H1 (cell line): Measurements from ENCODE around the gene SPI1. TPM values are rescaled to one million over a fixed set of nuclear protein-coding genes. Genes with fewer than 3 reads are reported as not detected.

Experiments
- CTCF ChIA-PET: fragments of 300-600 bp; sonication (Branson Sonifier 250); formaldehyde crosslinking; loops from one replicate; lab custom pipeline; 2021; ENCODE audit not compliant: partially characterized antibody; lab: Charles Lee
- POLR2A ChIA-PET: fragments of 300-600 bp; sonication (Branson Sonifier 250); formaldehyde crosslinking; loops from one replicate; lab custom pipeline; 2021; ENCODE audit warnings: inconsistent platforms; ENCODE audit not compliant: partially characterized antibody; lab: Charles Lee
- DNase-seq, 2 experiments: peaks; one replicate each; pipeline versions ENCODE4 v3.0.0 to v3.0.0-alpha.2; 2010 to 2022; ENCODE audit warnings: low spot score in 2 of 2, low read depth in 1 of 2, mixed read lengths in 1 of 2
- FAIRE-seq: peaks from 2 replicates; lab custom pipeline; 2011; peaks lifted over from hg19 to GRCh38; lab: Jason Lieb, UNC
- H2AFZ ChIP-seq: 2 replicates; pipeline ENCODE4 v1.8.1; 2012; ENCODE audit warnings: low read length, inconsistent platforms
- H2AK5ac ChIP-seq: 2 replicates; pipeline ENCODE4 v1.6.1; 2013; ENCODE audit warnings: low read depth, low read length
- H2BK120ac ChIP-seq: replicated peaks from 2 replicates; pipeline ENCODE3; 2013; ENCODE audit warnings: low read depth, low read length, inconsistent platforms
- H2BK12ac ChIP-seq: 2 replicates; pipeline ENCODE4 v1.6.1; 2013; ENCODE audit warnings: low read depth, low read length
- H2BK15ac ChIP-seq: 2 replicates; pipeline ENCODE4 v1.6.1; 2013; ENCODE audit warnings: low read length
- H2BK20ac ChIP-seq: 2 replicates; pipeline ENCODE4 v1.6.1; 2013; ENCODE audit warnings: low read length
- H2BK5ac ChIP-seq: 2 replicates; pipeline ENCODE4 v1.6.1; 2013; ENCODE audit warnings: low read depth, low read length
- H3K14ac ChIP-seq: 2 replicates; pipeline ENCODE4 v1.6.1; 2013; ENCODE audit warnings: inconsistent platforms; ENCODE audit not compliant: insufficient read length
- H3K18ac ChIP-seq: 2 replicates; pipeline ENCODE4 v1.6.1; 2013; ENCODE audit warnings: low read length; ENCODE audit errors: extremely low read depth
- H3K23ac ChIP-seq: 2 replicates; pipeline ENCODE4 v1.6.1; 2013; ENCODE audit warnings: inconsistent platforms; ENCODE audit not compliant: insufficient read length
- H3K23me2 ChIP-seq: 2 replicates; pipeline ENCODE4 v1.6.1; 2013; ENCODE audit warnings: low read depth, low read length
- H3K27ac ChIP-seq: 2 replicates; pipeline ENCODE4 v1.6.1; 2011; ENCODE audit warnings: low read depth, low read length, inconsistent platforms
- H3K27me3 ChIP-seq, 4 experiments: replicated peaks in 1 of 4; 1 replicate in 1 of 4; 2 replicates in 3 of 4; pipeline versions ENCODE4 v1.6.1 to v1.8.1; 2011 to 2013; ENCODE audit warnings: low read length in 3 of 4, mild to moderate bottlenecking in 3 of 4, inconsistent platforms in 2 of 4, mixed read lengths in 2 of 4, moderate library complexity in 1 of 4; ENCODE audit not compliant: control insufficient read depth in 3 of 4, insufficient read depth in 3 of 4; ENCODE audit errors: extremely low read depth in 1 of 4
- H3K36me3 ChIP-seq, 4 experiments: 2 replicates each; pipeline versions ENCODE4 v1.6.1 to v1.8.1; 2011 to 2013; ENCODE audit warnings: mild to moderate bottlenecking in 4 of 4, low read length in 3 of 4, moderate library complexity in 2 of 4, control low read depth in 1 of 4, inconsistent platforms in 1 of 4; ENCODE audit not compliant: insufficient read depth in 4 of 4, control insufficient read depth in 2 of 4
- H3K4ac ChIP-seq: replicated peaks from 2 replicates; pipeline ENCODE3; 2013; ENCODE audit warnings: low read length, low read depth, mixed read lengths, inconsistent platforms; ENCODE audit not compliant: insufficient read length
- H3K4me1 ChIP-seq, 4 experiments: replicated peaks in 1 of 4; 1 replicate in 1 of 4; 2 replicates in 3 of 4; pipeline versions ENCODE4 v1.6.1 to v1.8.1; 2011 to 2013; ENCODE audit warnings: low read length in 3 of 4, inconsistent platforms in 2 of 4, mixed read lengths in 1 of 4; ENCODE audit not compliant: insufficient read depth in 4 of 4, control insufficient read depth in 3 of 4
- H3K4me2 ChIP-seq, 2 experiments: 2 replicates each; pipeline versions ENCODE4 v1.6.1 to v1.8.1; 2011 to 2013; ENCODE audit warnings: low read depth in 2 of 2, low read length in 2 of 2, control low read depth in 1 of 2, inconsistent platforms in 1 of 2, mild to moderate bottlenecking in 1 of 2; ENCODE audit not compliant: insufficient read depth in 1 of 2
- H3K4me3 ChIP-seq, 4 experiments: fragments of 200-600, 300-600 bp in 1 of 4; sonication (generic), shearing (Covaris generic), sonication (Bioruptor Twin) in 1 of 4; 2 replicates each; pipeline versions ENCODE4 v1.5.1 to v1.8.1; 2011 to 2016; ENCODE audit warnings: low read length in 4 of 4, low read depth in 3 of 4, control low read depth in 2 of 4, inconsistent platforms in 2 of 4, mild to moderate bottlenecking in 2 of 4, mixed read lengths in 1 of 4, moderate library complexity in 1 of 4; ENCODE audit not compliant: insufficient read depth in 2 of 4; ENCODE audit errors: extremely low read depth in 1 of 4
- H3K56ac ChIP-seq: replicated peaks from 2 replicates; pipeline ENCODE3; 2013; ENCODE audit warnings: low read depth, mild to moderate bottlenecking, mixed read lengths, low read length, inconsistent platforms; ENCODE audit not compliant: insufficient read length
- H3K79me1 ChIP-seq: 2 replicates; pipeline ENCODE4 v1.6.1; 2013; ENCODE audit warnings: low read depth, low read length, control low read depth
- H3K79me2 ChIP-seq, 2 experiments: 2 replicates each; pipeline versions ENCODE4 v1.6.1 to v1.8.1; 2012 to 2013; ENCODE audit warnings: low read length in 2 of 2, mild to moderate bottlenecking in 2 of 2, inconsistent platforms in 1 of 2; ENCODE audit not compliant: insufficient read depth in 2 of 2, control insufficient read depth in 1 of 2
- H3K9ac ChIP-seq, 4 experiments: replicated peaks in 1 of 4; 1 replicate in 1 of 4; 2 replicates in 3 of 4; pipeline versions ENCODE4 v1.6.1 to v1.8.1; 2011 to 2013; ENCODE audit warnings: low read depth in 3 of 4, low read length in 3 of 4, control low read depth in 2 of 4, mild to moderate bottlenecking in 2 of 4, moderate library complexity in 2 of 4, inconsistent platforms in 1 of 4; ENCODE audit errors: extremely low read depth in 1 of 4
- H3K9me3 ChIP-seq, 2 experiments: 2 replicates each; pipeline versions ENCODE4 v1.6.1 to v1.8.1; 2012 to 2013; ENCODE audit warnings: mild to moderate bottlenecking in 2 of 2, moderate library complexity in 2 of 2, control low read depth in 1 of 2, inconsistent platforms in 1 of 2, low read depth in 1 of 2, low read length in 1 of 2, mixed read lengths in 1 of 2; ENCODE audit not compliant: insufficient read depth in 2 of 2
- H4K20me1 ChIP-seq, 2 experiments: replicated peaks in 1 of 2; 2 replicates each; pipeline versions ENCODE3 to v1.8.1; 2011 to 2013; ENCODE audit warnings: inconsistent platforms in 2 of 2, low read length in 2 of 2, mild to moderate bottlenecking in 1 of 2; ENCODE audit not compliant: insufficient read depth in 2 of 2, control insufficient read depth in 1 of 2
- H4K5ac ChIP-seq: 2 replicates; pipeline ENCODE4 v1.6.1; 2013; ENCODE audit warnings: low read length, low read depth, mixed read lengths, inconsistent platforms; ENCODE audit not compliant: insufficient read length
- H4K8ac ChIP-seq: 2 replicates; pipeline ENCODE4 v1.8.0; 2013; ENCODE audit warnings: mild to moderate bottlenecking, moderate library complexity, low read length, inconsistent platforms; ENCODE audit not compliant: insufficient read depth; ENCODE audit errors: extremely low read depth
- H4K91ac ChIP-seq: replicated peaks from 2 replicates; pipeline ENCODE3; 2013; ENCODE audit warnings: low read length, mixed read lengths, inconsistent platforms; ENCODE audit not compliant: insufficient read length
- CBX8 ChIP-seq: fragments of 300-800, 300-1000 bp; sonication (generic); IDR thresholded peaks from 2 replicates; pipeline ENCODE4 v1.7.1; 2016; ENCODE audit warnings: low read depth, low read length, borderline replicate concordance
- POLR2AphosphoS5 ChIP-seq: IDR thresholded peaks from 2 replicates; pipeline ENCODE4 v1.6.1; 2011; ENCODE audit warnings: low read depth, low read length
- WGBS, 2 experiments: shearing (Covaris generic) in 1 of 2; methylation state at CpG; one replicate each; pipeline versions ENCODE4 v1.1.6 to v1.1.7; 2013 to 2015; ENCODE audit warnings: low lambda C conversion rate in 2 of 2, mixed read lengths in 2 of 2, inconsistent platforms in 1 of 2, low coverage in 1 of 2, missing lambda C conversion rate in 1 of 2; ENCODE audit not compliant: insufficient replicate concordance in 2 of 2, insufficient coverage in 1 of 2, insufficient read length in 1 of 2; ENCODE audit errors: extremely low coverage in 1 of 2, missing lambda C conversion rate in 1 of 2; 5-methylcytosine and 5-hydroxymethylcytosine counted together
- polyA plus RNA-seq, 7 experiments: library from polyadenylated mRNA; depleted of rRNA in 3 of 7; stranded (reverse) in 5 of 7; unstranded in 2 of 7; fragments of >200 nt in 5 of 7; fragments of 200-250 nt in 2 of 7; gene quantifications; 1 replicate in 5 of 7; 2 replicates in 1 of 7; 4 replicates in 1 of 7; pipeline versions ENCODE4 v1.2.1 to v1.2.3, GENCODE V29; 2011 to 2013; ENCODE audit warnings: missing spikeins in 2 of 7, mixed read lengths in 2 of 7
- total RNA-seq: library from RNA; stranded (reverse); fragmentation: NEBNext Ultra II Directional; extraction: Animal tissue kit (Norgen Biotek cat#: 25700); gene quantifications from 2 replicates; pipeline ENCODE4 v1.2.1, GENCODE V29; 2021
- TF ChIP-seq, protein P1 (sequence below): IDR thresholded peaks from 2 replicates; pipeline ENCODE4 v1.6.1; 2012; ENCODE audit warnings: inconsistent platforms
- TF ChIP-seq, protein P2 (sequence below): IDR thresholded peaks from 2 replicates; pipeline ENCODE4 v1.6.1; 2011; ENCODE audit warnings: low read length, improper control_type of control experiment

SPI1 gene
- total and polyA plus RNA-seq, 2 of the 8 experiments (the other 6 are each of a cell fraction or from before 2014, with no cell fraction given): 0.12 TPM; not detected in 1

DNA sequence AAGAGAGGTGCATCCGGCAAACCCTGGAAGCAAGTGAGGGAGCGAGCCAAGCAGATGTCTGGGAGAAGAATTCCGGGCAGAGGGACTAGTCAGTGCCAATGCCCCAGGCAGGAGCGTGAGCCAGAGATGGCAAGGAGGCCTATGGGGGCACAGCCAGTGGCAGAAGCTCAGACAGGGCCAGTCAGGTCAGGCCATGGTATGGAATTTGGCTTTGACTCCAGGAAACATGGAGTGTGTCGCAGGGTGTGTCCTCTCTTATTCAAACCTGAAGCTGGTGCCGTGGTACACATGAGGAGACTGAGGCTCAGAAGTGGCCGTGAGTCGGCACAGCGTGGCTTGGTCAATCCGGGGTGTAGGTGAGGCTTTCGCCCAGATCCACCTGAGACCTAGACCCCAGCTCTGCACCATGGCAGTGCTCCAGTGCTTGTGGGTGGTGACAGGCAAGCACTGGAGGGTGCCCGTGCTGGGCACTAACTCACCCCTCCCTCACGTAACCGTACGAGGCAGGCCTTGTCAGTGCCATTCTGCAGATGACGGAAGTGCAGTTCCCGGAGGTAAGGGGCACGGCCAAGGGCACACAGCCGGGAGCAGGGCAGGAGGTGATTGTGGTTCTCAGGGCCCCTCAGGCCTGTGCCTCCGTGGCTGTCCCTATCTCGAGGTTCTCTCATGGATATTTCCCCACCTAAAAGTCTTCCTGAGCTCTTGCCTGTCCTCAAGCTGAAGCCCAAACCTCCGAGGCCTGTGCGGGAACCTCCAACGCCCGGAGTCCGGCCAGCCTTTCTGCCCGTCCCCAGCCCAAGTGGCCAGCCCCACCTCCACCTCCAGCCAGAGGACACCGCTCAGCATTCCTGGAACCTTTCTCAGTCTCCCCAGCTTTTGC, 10.6 kb upstream of the SPI1 start:
- POLR2A ChIA-PET: interaction anchor here (1.4 to 5.4 kb wide), 3 partner anchors 10 to 28 kb away, joined by 4 to 29 read pairs (median 4); no protein-coding TSS in a partner anchor
- Histone ChIP-seq H4K5ac (no peak overlapping the region), H3K36me3 (no peaks in the 10 kb centered on the region), H2AK5ac (no peak overlapping the region), H2BK12ac (no peak overlapping the region), H3K4ac (no peak overlapping the region), H3K9me3 (no peaks in the 10 kb centered on the region), H3K4me3 (no peak overlapping the region), H3K4me2 (no peak overlapping the region), H3K14ac (no peak overlapping the region), H3K23me2 (no peaks in the 10 kb centered on the region), H2AFZ (peak overlapping the region; percentile 69; the same call in 1 of the 2 replicates), H3K27me3 (no peaks in the 10 kb centered on the region), H3K18ac (no peak overlapping the region), H2BK120ac (no peak overlapping the region), H4K8ac (no peak overlapping the region), H2BK20ac (no peak overlapping the region), H3K4me1 (peaks cover 0 to 7% (median 0%) of the 10 kb centered on the region in 4 experiments; a peak in 2 of 7 replicates), H3K23ac (no peak overlapping the region), H2BK5ac (no peak overlapping the region), H3K9ac (no peak overlapping the region), H3K27ac (no peak overlapping the region), H3K79me2 (no peaks in the 10 kb centered on the region), H4K91ac (peak overlapping the region; percentile 30), H4K20me1 (no peaks in the 10 kb centered on the region), H2BK15ac (no peak overlapping the region), H3K56ac (no peak overlapping the region), H3K79me1 (no peaks in the 10 kb centered on the region)
- DNase-seq (no peak), FAIRE-seq (no peak)
- TF ChIP-seq POLR2AphosphoS5: no peak
- TF ChIP-seq, protein P1, sequence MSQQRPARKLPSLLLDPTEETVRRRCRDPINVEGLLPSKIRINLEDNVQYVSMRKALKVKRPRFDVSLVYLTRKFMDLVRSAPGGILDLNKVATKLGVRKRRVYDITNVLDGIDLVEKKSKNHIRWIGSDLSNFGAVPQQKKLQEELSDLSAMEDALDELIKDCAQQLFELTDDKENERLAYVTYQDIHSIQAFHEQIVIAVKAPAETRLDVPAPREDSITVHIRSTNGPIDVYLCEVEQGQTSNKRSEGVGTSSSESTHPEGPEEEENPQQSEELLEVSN: no peak
- TF ChIP-seq, protein P2, sequence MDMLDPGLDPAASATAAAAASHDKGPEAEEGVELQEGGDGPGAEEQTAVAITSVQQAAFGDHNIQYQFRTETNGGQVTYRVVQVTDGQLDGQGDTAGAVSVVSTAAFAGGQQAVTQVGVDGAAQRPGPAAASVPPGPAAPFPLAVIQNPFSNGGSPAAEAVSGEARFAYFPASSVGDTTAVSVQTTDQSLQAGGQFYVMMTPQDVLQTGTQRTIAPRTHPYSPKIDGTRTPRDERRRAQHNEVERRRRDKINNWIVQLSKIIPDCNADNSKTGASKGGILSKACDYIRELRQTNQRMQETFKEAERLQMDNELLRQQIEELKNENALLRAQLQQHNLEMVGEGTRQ: no peak
- TF ChIP-seq CBX8: no peak
- CTCF ChIA-PET: interaction anchor here (1.0 to 10.7 kb wide), 11 partner anchors 10 to 184 kb away, joined by 3 to 78 read pairs (median 8); partner anchors contain the start of genes MYBPC3 and SPI1
- 91% methylated on average over 28 of the region's 28 CpGs; no CpG with 5 or more reads in 1 of the 2 experiments for WGBS, 2 experiments
